22Rv1 (cell line): ENCODE data around the gene MKLN1.

Experiments used
- CTCF ChIP-seq: fragments of 450-650 bp; IDR thresholded peaks from 2 replicates; pipeline ENCODE4 v1.5.1; 2017; ENCODE audit warnings: mild to moderate bottlenecking
- ZFX ChIP-seq: fragments of 450-650 bp; IDR thresholded peaks from 2 replicates; pipeline ENCODE4 v1.6.1; 2017; ENCODE audit warnings: antibody characterized with exemption, borderline replicate concordance

DNA sequence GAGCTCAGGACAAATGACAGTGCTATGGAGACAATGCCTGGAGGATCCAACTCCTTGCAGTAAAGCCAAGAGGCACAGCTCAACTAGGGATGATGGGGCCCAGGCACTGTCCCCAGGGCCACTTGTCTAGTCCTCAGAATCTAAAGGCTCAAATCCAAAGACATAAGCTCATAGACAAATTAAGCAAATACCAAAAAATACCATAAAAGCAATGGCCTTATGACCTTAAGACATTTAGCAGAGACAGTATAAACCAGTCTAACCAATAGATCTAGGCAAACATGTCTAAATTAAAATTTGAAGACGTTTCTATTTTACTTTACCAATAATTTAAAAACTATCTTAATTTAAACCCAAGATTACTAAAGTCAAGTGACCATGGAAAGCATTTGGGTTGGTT lies 14.8 kb upstream of the MKLN1 start:
- TF ChIP-seq CTCF (no peak), ZFX (no peak)
